ELF-1 (cell line): ENCODE measurements around the gene STRIP1.
"Not testable (repeated sequence)": the region's sequence is repeated elsewhere in the genome, so short reads cannot be mapped to it uniquely, and the experiment has no call there.

ENCODE experiments used
- DNase-seq: peaks from one replicate; pipeline ENCODE4 v3.0.0-alpha.2; 2016; ENCODE audit warnings: low read depth, low spot score

Gene STRIP1

DNA sequence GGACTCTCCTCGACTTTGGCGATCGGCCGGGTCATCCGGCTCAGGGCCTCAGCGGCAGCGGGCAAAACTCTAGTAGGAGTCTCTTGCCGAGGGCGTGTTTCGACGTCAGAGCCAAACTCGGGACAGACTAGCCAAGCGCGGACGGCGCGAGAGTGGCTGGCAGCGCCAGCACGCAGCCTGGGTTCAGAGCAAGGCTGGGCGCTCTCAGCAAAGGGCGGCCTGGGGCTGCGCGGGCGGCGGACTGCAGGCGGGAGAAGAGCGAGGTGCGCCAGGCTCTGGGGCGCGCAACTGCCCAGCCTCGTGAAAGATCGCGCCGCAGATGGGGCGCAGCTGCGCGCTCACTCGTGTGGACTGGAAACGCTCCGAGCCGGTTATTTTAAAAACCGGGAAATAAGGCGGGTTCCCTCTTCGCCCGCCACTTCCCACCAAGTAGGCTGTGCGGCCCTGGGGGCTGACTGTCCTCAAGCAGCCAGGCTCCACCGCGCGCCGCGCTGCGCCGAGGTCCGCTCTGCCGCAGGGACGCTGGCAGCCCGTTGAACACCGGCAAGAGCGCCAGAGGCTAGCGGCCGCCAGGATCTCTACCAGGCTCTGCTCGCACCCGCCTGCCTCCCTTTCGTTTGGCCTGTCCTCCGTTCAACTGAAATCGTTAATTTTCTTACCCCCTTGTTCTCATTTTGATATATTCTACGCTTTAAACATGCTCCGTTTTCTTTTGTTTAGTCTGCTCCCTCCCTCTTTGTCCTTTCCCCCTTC, 33.6 kb downstream of the STRIP1 start:
- DNase-seq: peak; percentile 82

DNA sequence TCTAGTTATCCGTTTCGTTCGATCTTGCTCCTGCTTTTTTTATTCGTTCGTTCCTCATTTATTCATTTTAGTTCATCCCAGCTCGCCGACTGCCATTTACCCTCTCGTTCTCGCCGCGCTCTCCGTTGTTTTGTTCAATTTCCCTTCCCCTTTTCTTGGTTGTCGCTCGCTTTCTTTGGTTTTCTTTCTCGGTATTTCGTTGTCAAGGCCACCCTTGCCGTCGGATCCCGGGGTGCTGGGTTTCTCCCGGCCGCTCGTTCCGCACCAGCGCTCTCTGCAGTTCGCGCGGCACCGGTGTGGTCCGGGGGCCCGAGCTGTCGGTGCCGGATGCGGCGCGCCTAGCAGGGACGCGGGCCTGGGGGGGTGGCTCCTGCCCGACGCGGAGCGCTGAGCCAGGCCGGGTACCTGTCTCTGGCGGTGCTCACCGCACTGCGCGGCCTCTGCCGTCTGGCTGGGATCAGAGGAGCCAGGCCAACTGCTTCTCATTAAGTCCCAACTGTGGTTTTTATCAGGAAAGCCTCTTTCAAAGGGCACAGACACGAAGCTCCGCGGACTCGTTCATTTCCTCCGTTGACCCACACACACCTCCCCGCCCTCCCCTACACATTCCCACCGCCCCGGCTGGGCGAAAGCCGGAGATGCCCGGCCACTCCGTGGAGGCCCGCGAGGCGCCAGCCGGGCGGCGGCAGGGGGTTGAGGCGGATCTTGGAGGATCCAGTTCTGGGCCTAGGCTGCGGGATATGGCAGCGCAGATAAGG, 34.4 kb downstream of the STRIP1 start:
- peak; percentile 78 for DNase-seq

DNA sequence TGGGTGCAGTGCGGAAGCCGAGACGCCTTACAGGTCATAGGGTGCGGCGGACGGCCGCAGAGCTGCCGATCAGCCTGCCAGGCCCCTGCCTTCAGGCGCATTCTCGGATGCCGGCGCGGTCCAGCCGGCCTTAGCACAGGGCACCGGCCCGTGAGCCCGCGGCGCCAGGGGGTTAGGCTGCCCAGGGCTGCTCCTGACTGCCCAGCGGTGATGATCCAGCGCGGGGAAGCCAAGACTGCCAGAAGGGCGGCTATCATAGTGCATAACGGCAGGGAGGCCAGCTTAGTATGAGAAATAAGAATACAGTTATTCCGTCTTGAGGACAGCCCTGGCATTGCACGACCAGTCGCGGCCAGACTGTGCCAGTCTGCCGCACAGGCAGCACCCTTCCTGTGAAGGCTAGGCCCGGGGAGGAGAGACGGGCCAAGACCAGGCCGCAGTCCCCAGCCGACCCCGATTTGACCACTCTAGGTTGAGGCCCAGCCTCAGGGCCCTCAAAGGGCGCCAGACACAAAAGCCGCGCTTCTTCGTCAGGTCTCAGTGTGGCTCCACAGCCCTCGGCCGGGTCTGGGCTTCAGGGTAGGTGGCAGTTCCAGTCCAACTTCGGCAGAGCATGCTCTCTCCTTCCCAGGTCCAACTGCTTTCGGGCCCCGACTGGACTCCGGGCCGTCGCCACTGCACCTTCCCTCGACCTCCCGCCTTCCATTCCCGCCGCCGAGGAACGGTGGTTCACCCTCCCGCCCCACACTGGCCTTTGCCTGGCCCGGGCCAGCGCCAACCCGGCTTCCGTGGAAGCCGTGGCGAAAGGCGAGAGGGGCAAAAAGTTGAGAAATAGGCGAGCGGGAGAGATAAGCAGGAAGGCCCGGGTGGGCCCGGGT, 35.2 kb downstream of the STRIP1 start:
- DNase-seq: peak; percentile 59

DNA sequence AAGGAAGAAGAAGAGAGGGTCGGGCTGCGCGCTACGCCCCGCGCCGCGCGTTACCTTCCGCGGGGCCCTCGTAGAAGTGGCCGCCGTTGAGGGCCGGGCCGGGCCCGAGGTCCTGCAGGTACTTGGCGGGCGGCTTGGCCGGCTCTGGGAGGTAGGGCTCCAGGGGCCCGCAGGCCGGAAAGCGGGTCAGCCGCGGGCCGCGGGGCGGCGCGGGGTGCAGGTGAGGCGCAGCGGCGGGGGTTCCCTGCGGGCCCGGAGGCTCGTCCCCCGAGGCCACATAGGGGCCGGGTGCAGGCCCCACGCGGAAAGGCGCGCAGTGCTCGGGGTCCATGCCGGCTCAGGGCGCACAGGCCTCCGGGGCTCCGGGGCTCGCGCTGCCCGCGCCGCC, 35.9 kb downstream of the STRIP1 start:
- DNase-seq: no peak

DNA sequence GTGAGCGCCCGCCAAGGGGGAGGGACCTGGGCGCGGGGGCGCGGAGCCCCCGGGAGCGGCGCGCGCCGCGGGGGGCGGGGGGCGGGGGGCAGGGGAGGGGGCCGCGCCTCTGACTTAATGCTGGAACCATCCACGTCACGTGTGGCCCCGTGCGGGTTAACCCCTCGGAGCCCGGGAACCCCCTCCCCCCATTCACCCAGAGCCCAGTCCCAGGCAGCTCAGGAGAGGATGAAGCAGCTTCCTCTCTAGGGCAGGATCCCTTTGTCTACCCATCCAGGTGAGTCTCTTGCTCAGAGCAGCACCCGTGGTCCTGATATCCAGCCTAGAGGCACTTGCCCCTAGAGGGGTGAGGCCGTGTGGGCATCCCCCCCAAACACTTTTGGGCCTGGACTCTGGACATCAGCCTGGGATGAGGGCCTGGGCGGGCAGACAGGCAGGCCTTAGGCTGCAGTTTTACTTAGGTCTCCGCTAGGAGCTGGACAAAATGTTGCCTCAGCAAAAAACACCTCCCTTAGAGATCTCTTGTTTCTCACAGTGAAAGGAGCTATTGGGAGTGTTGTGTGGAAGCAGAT, 36.3 kb downstream of the STRIP1 start, which contains the start of gene ALX3:
Gene ALX3, minus strand, starts transcription at position 2 of the 572 bp plus-strand sequence. CDS start 60 bp downstream, outside the sequence.
- DNase-seq: no peak

DNA sequence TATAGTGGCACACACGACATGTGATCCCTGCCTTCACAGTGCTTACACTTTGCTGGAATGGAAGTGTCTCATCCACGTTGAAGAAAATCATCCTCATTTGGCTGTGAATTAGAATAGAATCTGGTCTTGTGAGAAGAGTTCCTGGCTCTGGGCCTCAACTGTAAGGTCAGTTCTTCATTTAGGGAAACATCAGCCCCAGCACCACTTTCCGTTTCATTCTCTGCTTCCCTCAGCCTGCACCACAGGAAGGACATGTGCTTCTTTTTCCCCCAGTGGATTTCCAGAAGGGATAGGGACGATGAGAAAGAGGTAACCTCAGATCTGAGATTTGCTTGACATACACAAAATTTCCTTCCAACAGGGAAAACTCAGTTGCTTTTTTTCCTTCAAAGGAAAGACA, 39.7 kb downstream of the STRIP1 start:
- no peak for DNase-seq

DNA sequence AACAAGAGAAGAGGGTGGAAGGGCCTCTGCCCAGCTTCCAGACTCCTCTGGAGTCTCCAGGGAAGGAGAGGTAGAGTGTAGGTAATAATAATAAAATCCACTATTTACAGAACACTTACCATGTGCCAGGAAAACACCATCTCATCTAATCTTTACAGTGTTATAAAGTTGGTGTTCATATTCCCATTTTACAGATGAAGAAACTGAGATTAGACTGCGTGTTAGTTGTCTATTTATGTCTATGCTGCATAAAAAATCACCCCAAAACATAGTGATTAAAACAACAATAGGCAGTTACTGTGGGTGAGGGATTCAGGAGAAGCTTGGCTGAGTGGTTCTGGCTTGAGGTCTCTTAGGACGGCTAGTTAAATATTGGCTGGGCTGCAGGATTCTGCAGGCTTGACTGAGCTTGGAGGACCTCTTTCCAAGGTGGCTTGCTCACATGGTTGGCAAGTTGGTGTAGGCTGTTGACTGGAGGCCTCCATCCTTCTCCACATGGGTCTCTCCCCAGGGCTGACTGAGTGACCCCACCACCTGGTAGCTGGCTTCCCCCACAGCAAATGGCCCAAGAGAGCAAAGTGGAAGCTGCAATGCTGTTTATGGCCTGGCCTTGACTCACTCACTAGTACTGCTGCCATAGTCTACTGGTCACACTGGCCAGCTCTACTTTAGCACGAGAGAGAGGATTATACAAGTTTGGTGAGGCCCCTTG, 42.5 kb downstream of the STRIP1 start:
- no peak for DNase-seq

DNA sequence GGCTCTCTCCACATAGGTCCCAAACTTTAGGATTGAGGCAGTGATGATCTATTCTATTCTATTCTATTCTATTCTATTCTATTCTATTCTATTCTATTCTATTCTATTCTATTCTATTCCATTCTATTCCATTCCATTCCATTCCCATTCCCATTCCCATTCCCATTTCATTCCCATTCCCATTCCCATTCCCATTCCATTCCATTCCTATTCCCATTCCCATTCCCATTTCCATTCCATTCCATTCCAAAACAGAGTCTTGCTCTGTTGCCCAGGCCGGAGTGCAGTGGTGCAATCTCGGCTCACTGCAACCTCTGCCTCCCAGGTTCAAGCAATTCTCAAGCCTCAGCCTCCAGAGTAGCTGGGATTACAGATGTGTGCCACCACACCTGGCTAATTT, 45.6 kb downstream of the STRIP1 start:
- not testable (repeated sequence) for DNase-seq

DNA sequence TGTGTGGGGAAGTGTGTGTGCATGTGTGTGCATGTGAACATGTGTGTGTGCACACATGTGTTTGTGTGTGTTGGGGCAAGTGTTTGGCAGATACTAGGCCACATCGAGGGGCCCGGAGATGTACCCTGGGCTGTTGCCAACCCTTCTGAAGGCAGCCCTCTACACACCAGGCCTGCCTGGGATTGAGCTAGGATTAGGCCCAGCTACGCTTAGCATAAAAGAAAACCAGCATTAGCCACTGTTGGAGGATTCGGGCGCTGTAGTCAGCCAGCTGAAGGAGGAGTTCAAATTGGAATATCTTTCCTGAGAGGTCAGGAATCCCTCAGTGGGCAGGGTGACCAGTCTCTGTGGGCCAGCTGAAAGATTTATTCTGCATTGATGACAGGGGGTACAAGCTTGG, 46.6 kb downstream of the STRIP1 start:
- no peak for DNase-seq

DNA sequence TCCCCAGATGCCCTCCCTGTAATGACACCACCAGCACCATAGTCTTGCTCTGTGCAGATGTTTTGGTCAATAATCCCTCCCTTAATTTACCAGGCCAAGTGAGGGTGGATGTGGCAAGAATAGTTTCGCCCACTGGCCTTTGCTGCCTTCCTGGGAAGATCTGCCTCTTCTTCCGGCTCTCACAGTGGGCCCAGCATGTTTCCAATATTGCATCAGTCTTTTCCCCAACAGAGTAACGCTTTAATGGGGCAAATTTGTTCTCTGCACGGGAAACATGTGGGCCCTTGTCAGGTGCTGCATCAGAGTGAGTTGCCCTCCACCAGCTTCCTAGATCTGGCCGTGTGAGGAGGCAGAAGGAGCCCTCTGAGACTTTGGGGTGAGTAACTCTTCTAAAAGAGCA, 48.1 kb downstream of the STRIP1 start:
- DNase-seq: no peak

DNA sequence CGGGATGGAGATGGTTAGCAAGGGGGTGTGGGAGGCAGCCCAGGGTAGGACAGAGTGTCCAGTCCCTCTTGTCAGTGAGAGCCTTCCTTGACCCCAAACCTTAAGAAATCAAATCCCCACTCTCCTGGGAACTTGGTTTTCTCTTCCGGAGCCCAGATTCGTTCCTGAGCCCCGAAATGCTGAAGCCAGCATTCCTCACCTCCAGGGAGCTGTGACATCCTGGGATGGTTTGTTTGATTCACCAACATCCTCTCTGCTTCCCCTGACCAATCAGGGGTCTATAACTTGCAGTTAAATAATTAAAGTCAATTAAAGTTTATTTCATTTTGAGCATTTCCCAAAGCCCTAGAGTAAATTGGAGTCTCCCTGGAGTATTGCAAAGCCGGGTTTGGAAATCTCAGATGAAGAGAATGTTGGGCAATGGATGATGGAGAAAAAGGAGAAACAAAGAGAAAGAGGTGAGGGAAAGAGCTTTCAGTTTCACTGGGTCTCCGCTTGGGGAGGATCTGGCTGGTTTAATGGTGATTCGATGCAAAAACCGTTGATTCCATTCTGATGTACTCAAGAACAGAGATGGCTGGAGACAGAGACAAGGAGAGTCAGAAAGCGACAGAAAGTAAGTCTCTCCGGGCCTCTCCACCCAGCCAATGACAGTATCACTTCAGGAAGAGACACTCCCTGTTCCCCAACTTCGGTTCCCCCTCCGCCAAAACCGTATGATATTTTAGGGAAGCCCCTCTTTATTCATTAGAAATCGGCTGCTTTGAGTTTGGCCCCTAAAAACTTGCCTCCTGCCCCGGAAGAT, 48.8 kb downstream of the STRIP1 start:
- no peak for DNase-seq

DNA sequence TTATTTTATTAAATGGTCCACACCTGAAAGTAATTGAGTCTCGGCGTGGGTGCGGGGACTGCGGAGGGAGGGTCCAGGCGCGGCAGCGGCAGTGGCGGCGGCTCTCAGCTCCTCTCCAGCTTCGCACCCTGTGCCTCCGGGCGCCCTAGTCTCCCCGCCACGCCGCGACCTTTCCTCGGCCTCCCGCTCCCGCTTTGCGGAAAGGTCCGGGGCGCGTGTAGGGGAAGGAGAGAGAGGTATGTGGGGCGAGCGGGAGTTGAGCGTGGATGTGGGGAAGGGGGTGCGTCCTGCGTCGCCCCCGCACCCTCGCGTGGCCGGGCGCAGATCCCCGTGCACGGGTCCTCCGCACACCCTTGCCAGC, 49.4 kb downstream of the STRIP1 start:
- no peak for DNase-seq

DNA sequence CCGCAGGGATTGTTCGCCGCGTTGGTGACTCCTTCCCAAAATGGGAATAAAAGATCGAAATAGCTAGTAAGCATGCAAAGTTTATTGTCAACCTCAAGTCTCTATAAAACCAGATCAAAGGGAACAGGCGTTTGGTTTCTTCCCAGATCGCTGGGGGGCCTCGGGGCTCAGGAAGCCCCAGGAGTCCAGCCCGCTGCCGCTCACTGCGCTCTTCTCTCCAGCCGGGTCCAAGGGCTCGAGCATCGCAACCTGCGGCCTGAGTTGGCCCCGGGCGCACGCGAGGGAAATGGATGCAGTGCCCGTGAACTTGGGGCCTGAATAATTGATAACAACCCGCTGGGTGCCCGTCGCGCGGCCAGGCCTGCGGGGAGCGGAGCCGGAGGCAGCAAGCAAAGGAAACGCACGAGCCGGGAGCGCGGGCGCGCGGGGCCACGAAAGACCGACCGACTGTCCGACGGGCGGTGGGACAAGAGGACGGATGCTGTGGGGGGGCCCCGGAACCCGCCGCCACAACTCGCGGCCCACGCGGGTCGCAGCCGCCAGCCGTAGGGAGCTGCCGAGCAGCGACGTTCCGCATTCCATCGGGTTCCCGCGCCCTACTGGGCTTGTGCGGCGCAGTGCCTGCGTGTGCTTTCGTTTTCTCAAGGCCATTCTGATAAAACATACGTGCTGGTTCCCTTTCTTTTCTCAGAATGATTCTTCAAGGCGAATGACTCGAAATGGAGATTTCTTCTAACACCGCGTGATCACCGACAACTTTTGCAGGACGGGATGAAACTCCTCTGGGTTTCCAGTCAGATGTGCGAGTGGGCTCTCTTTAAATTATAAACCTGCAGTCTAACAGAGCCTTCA, 50.0 kb downstream of the STRIP1 start:
- peak; percentile 39 for DNase-seq

DNA sequence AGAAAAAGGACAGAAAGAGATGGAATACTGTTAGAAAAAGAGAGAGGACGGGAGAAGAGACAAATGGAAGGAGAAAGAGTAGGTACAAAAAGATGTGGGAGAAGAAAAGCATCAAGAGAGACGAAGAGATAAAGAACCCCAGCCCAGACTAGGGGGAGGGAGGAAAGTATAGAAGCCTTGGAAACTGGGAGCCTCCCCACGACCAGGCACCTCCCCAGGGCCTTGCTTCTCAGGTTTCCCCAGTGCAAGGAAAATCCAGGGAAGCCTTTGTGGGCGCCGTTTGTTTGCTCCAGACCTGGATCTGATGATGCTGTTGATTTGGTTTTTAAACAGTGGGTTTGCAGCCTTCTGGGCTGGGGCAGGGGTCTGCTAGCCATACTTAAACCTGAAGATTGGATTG, 51.2 kb downstream of the STRIP1 start:
- no peak for DNase-seq

DNA sequence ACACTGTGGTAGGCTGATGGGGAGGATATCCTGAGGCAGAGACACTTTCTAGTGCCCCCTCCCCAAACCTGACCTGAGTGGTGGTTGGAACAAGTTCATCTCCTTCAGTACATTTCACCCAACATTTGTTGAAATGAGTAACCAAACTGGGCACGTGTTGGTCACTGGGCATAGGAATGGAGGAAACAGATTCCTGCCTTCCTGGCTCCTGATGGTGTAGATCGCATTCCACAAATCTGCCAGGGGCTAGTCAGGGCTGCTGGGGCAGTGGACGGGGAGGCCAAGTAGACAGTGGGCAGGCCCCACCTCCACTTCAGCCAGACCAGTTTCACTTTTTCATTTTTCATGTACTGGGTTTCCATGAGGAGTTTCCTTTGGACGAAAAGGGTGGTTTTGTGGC, 52.5 kb downstream of the STRIP1 start:
- DNase-seq: no peak

DNA sequence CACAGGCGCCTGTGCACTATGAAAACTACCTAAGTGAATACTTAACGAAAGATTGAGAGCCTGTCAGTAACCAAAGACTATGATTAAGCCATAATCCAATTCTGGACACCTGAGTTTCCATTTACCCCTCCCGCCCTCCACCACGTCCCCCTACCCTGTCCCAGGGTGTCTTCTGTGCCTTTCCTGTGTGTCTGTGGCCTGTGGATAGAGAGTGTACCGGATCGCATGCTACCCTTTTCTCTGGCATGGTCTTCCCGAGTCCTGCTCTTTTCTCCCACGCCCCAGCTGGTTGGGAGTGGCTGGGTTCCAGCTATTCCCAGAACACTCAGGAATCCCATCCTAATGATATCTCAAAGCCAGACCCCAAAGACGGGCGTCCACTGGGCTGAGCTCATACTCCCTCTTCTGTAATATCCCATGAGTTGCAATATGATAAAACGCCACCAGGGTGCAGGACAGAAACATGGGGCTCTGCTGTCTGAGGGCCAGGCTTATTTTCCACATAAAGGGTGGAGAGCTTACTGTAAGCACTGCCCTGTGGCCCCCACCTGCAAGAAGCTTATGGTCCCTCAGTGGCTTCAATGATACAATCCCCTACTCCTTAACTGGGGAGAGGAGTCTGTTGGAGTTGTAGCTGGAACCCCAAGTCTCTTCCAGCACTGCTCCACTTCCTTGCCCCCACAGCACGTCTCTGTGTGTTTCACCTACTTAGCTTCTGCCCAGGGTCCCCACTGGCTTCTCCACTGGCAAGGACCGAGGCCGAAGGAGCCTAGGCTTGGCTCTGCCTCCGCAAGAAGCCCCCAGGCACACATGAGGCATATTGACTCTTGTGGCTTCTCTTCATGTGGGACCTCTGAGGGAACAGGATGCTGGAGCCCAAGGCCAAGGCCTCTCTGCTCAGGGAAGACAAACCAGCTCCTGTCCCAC, 53.7 kb downstream of the STRIP1 start:
- peak; percentile 69 for DNase-seq

DNA sequence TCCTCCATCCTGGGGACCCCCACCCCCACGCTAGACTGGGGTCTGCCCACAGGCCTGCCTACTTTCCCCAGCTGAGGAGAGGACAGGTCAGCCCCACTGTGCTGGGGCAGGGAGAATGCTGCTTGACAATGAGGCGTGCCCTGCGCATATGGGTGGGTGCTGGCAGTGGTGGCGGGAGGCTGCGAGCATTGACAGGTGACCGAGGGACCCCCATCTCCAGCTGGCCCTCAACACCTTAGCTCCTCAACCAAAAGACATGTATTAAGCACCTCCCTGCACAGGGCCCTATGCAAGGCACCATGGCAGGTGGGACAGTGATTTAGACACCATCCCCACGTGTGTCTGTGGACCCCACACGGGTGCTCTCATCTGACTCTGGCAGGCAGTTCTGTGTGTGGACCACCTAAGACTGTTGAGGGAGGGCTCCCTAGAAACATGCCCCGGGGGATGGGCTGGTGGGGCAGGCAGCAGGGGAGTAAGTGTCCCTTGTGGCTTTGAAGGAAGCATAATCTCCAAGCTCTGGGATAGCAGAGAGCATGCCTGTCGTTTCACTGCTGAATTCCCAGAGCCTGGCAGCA, 54.4 kb downstream of the STRIP1 start:
- DNase-seq: no peak
